Endothelial cell of umbilical vein (primary cell): ENCODE data around the gene COL4A1. TPM values are rescaled to one million over a fixed set of nuclear protein-coding genes. Genes with fewer than 3 reads are reported as not detected.

ENCODE experiments used
- BruUV-seq: library from RNA; stranded (reverse); fragments of 400-500 nt; replicated peaks from 2 replicates; lab custom pipeline; 2021; lab: Mats Ljungman, UMichigan
- CTCF ChIA-PET: fragments of 300-600, 350-600 bp; sonication (Branson Sonifier 250); formaldehyde crosslinking; loops from one replicate; lab custom pipeline; 2021; ENCODE audit warnings: antibody characterized with exemption, inconsistent platforms; lab: Charles Lee
- POLR2A ChIA-PET: fragments of 300-600, 350-600 bp; sonication (Branson Sonifier 250); formaldehyde crosslinking; loops from one replicate; lab custom pipeline; 2021; ENCODE audit warnings: antibody characterized with exemption, inconsistent platforms; lab: Charles Lee
- DNase-seq: peaks from one replicate; pipeline ENCODE4 v3.0.0-alpha.2; 2011; ENCODE audit warnings: low read depth, low spot score
- FAIRE-seq: peaks from 2 replicates; lab custom pipeline; 2011; peaks lifted over from hg19 to GRCh38; lab: Jason Lieb, UNC
- H2AFZ ChIP-seq: 2 replicates; pipeline ENCODE4 v1.6.0; 2012; ENCODE audit warnings: low read depth, low read length, control low read depth, inconsistent platforms
- H3K27ac ChIP-seq: 2 replicates; pipeline ENCODE4 v1.5.1; 2011; ENCODE audit warnings: low read depth, mild to moderate bottlenecking, control low read depth, low read length, moderate library complexity; ENCODE audit not compliant: insufficient read depth
- H3K27me3 ChIP-seq, 2 experiments: 2 replicates each; pipeline versions ENCODE4 v1.6.0 to v1.6.1; 2011; ENCODE audit warnings: low read length in 2 of 2, mixed read lengths in 1 of 2; ENCODE audit not compliant: control insufficient read depth in 2 of 2, insufficient read depth in 2 of 2
- H3K36me3 ChIP-seq, 2 experiments: 2 replicates in 1 of 2; 3 replicates in 1 of 2; pipeline ENCODE4 v1.5.1; 2011; ENCODE audit warnings: low read length in 2 of 2, mild to moderate bottlenecking in 1 of 2, moderate library complexity in 1 of 2; ENCODE audit not compliant: control insufficient read depth in 2 of 2, insufficient read depth in 2 of 2; ENCODE audit errors: extremely low read depth in 1 of 2
- H3K4me1 ChIP-seq: 3 replicates; pipeline ENCODE4 v1.5.1; 2011; ENCODE audit warnings: mild to moderate bottlenecking, low read length; ENCODE audit not compliant: control insufficient read depth, insufficient read depth; ENCODE audit errors: extremely low read depth
- H3K4me2 ChIP-seq: 2 replicates; pipeline ENCODE4 v1.6.1; 2011; ENCODE audit warnings: low read length, control low read depth, mixed read lengths; ENCODE audit not compliant: insufficient read depth
- H3K4me3 ChIP-seq, 3 experiments: fragments of 200-600 bp in 1 of 3; sonication (generic), shearing (Covaris generic) in 1 of 3; replicated peaks in 1 of 3; 2 replicates each; pipeline ENCODE4 v1.5.1; 2011 to 2016; ENCODE audit warnings: control low read depth in 3 of 3, low read length in 3 of 3, mild to moderate bottlenecking in 2 of 3, inconsistent platforms in 1 of 3, low read depth in 1 of 3, moderate library complexity in 1 of 3; ENCODE audit not compliant: insufficient read depth in 1 of 3
- H3K79me2 ChIP-seq: 2 replicates; pipeline ENCODE4 v1.6.0; 2012; ENCODE audit warnings: low read length, inconsistent platforms; ENCODE audit not compliant: control insufficient read depth, insufficient read depth
- H3K9ac ChIP-seq: replicated peaks from 2 replicates; pipeline ENCODE3; 2011; ENCODE audit warnings: low read length, control low read depth; ENCODE audit not compliant: insufficient read depth; ENCODE audit errors: extremely low read depth
- H3K9me1 ChIP-seq: replicated peaks from 3 replicates; pipeline ENCODE4 v1.6.0; 2011; ENCODE audit warnings: mild to moderate bottlenecking, low read length; ENCODE audit not compliant: control insufficient read depth, insufficient read depth; ENCODE audit errors: extremely low read depth
- H3K9me3 ChIP-seq: replicated peaks from 2 replicates; pipeline ENCODE4 v1.5.1; 2012; ENCODE audit warnings: low read length, inconsistent platforms; ENCODE audit not compliant: control insufficient read depth, insufficient read depth
- H4K20me1 ChIP-seq: replicated peaks from 2 replicates; pipeline ENCODE3; 2011; ENCODE audit warnings: mild to moderate bottlenecking, low read length; ENCODE audit not compliant: control insufficient read depth, insufficient read depth; ENCODE audit errors: extremely low read depth
- EZH2 ChIP-seq: IDR thresholded peaks from 2 replicates; pipeline ENCODE4 v1.6.1; 2012; ENCODE audit warnings: borderline replicate concordance, low read depth, mild to moderate bottlenecking, moderate library complexity, low read length, inconsistent platforms; ENCODE audit not compliant: severe bottlenecking
- FOS ChIP-seq: IDR thresholded peaks from 2 replicates; pipeline ENCODE4 v1.6.1; 2011; ENCODE audit warnings: mild to moderate bottlenecking, low read length, moderate library complexity, borderline replicate concordance; ENCODE audit not compliant: insufficient read depth
- GATA2 ChIP-seq: IDR thresholded peaks from 2 replicates; pipeline ENCODE4 v1.7.0; 2011; ENCODE audit warnings: low read depth, mild to moderate bottlenecking, moderate library complexity, mixed read lengths, low read length; ENCODE audit not compliant: insufficient read length, insufficient read depth
- JUN ChIP-seq: IDR thresholded peaks from 2 replicates; pipeline ENCODE4 v1.6.1; 2011; ENCODE audit warnings: borderline replicate concordance, low read depth; ENCODE audit not compliant: insufficient read length, insufficient read depth
- MYC ChIP-seq: IDR thresholded peaks from one replicate; pipeline ENCODE4 v1.6.1; 2011; ENCODE audit warnings: mild to moderate bottlenecking, low read depth, low read length
- POLR2A ChIP-seq: IDR thresholded peaks from 2 replicates; pipeline ENCODE4 v1.6.1; 2012; ENCODE audit warnings: low read depth, mild to moderate bottlenecking, control low read depth, low read length
- POLR2AphosphoS5 ChIP-seq: IDR thresholded peaks from 2 replicates; pipeline ENCODE4 v1.6.1; 2012; ENCODE audit warnings: low read depth, mild to moderate bottlenecking, control low read depth, low read length, moderate library complexity; ENCODE audit not compliant: insufficient read depth
- dilution Hi-C: fragments of 300-500 bp; cut with MboI; formaldehyde crosslinking; loops from one replicate; pipeline ENCODE4 v1.15.0; 2019; ENCODE audit warnings: low sequenced_read_pairs; ENCODE audit not compliant: extremely low pct_ligation_motif_present
- intact Hi-C: fragments of 100-400 bp; cut with micrococcal nuclease; formaldehyde crosslinking; loops from one replicate; pipeline ENCODE4 v1.10.0; 2022
- polyA plus RNA-seq, 4 experiments: library from polyadenylated mRNA; depleted of rRNA in 3 of 4; stranded (reverse) in 3 of 4; unstranded in 1 of 4; fragments of >200 nt; gene quantifications; 2 replicates each; pipeline versions ENCODE4 v1.2.1 to v1.2.3, GENCODE V29; 2011 to 2012; ENCODE audit warnings: missing spikeins in 1 of 4
- total RNA-seq: library from RNA; stranded (reverse); gene quantifications from 2 replicates; pipeline ENCODE4 v1.2.3, GENCODE V29; 2021
- TF ChIP-seq, protein P1 (sequence below), 2 donors: IDR thresholded peaks; 1 replicate in 1 of 2; 2 replicates in 1 of 2; pipeline ENCODE4 v1.5.1; 2011; ENCODE audit warnings: low read length in 2 of 2, mild to moderate bottlenecking in 2 of 2, moderate library complexity in 2 of 2, control low read depth in 1 of 2, inconsistent platforms in 1 of 2, low read depth in 1 of 2; ENCODE audit not compliant: insufficient read depth in 1 of 2; ENCODE audit errors: extremely low read depth in 1 of 2
- TF ChIP-seq, protein P2 (sequence below): IDR thresholded peaks from 2 replicates; pipeline ENCODE4 v1.6.1; 2011; ENCODE audit not compliant: insufficient read depth, insufficient read length

Gene COL4A1
- total and polyA plus RNA-seq, 2 donors (not counting 3 experiments of a cell fraction or from before 2014, with no cell fraction given) = 384 to 1,119 TPM

DNA sequence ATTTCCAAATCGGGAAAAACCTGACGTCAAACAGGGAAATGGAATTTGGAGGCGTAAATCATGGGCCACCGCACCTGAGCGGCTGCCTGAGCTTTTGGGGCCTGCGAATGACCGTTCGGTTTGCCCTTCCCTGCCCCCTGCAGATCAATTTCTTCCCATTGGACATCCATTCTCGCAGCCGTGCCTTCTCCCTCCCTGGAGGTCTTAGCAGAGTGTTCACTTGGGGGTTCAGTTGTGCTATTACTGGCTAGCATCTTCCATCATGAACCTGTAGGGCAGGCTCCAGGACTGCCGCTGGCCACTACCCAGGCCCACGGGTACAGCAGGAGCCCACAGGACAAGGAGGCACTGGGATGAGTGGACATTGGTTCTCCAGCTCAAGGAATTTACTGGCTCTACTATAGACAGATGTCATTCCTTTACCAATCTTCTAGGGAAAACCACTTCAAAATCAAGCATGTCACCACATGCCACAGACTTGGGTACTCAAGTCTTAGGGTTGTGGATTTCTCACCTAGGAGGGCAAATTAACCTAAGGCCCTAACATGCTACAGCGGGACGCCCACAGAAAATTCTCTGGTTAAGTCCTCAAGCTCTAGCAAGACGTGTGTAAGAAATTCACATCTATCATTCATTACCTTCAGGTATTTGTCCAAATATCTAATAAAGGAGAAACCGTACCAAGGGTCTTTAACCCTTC, 75.5 kb downstream of the COL4A1 start:
- no peaks in the 10 kb centered on the region for H3K9me3 ChIP-seq
- dilution Hi-C loops = no loop called here
- no peaks in the 10 kb centered on the region for H3K27me3 ChIP-seq
- CTCF ChIA-PET = interaction anchor here (1.4 to 5.9 kb wide), 3 partner anchors 12 to 36 kb away, joined by 4 to 48 read pairs (median 5); no protein-coding TSS in a partner anchor
- no TSS peak for BruUV-seq
- no peak overlapping the region for H2AFZ ChIP-seq
- peaks cover 39% of the 10 kb centered on the region for H3K4me1 ChIP-seq
- no peaks in the 10 kb centered on the region for H4K20me1 ChIP-seq
- H3K9ac ChIP-seq = no peak overlapping the region
- H3K4me3 ChIP-seq = no peak overlapping the region
- H3K27ac ChIP-seq = peak overlapping the region; percentile 90
- intact Hi-C loops = loop anchor here (2.0 kb wide), 2 partner anchors 15 to 75 kb away; partner anchors contain the start of genes COL4A1 and COL4A2
- TF ChIP-seq GATA2 = no peak
- TF ChIP-seq POLR2AphosphoS5 = peak; percentile 8
- H3K4me2 ChIP-seq = no peak overlapping the region
- no peaks in the 10 kb centered on the region for H3K9me1 ChIP-seq
- peaks cover 0 to 1% of the 10 kb centered on the region in 2 experiments for H3K36me3 ChIP-seq
- DNase-seq (no peak), FAIRE-seq (no peak)
- peaks cover 4% of the 10 kb centered on the region for H3K79me2 ChIP-seq
- POLR2A ChIA-PET = no interaction called here

DNA sequence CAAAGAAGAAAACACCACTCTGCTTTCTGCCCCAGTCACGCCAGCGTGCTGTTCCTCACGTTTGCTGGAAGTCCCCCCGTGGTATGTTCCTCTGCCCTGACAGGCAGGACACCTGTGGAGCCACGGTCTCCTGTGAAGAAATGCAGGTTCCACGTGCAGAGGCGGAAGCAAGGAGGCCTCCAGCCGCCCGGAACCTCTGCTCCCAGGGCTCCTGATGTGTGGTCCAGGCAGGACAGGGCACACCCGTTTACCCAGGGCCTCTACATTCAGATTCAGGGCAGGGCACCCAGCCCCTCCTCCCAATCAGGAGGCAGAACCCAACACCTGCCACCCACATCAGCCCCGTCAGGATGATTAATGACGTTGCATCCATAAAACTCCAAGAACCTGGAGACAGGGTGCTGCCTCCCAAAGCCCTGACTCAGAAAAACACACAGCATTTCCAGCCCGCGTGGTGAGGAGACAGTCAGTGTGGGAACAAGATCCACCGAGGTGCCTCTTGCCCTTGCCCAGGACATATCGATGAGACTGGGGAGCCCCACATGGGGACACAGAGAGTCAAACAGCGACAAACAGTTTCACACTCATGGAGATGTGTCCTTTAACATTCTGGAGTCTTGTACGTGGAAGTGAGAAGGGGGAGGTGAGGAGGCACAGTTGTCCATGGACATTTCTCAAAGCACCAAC, 76.2 kb downstream of the COL4A1 start:
- no peak for DNase-seq
- H3K27ac ChIP-seq = no peak overlapping the region
- no peak overlapping the region for H2AFZ ChIP-seq
- H3K9ac ChIP-seq = no peak overlapping the region
- H3K9me1 ChIP-seq = no peaks in the 10 kb centered on the region
- H3K4me1 ChIP-seq = peaks cover 46% of the 10 kb centered on the region
- no peak for FAIRE-seq
- no TSS peak for BruUV-seq
- no peaks in the 10 kb centered on the region for H3K9me3 ChIP-seq
- no peak overlapping the region for H3K4me3 ChIP-seq
- dilution Hi-C loops (no loop called here), intact Hi-C loops (no loop called here)
- CTCF ChIA-PET = interaction anchor here (1.5 to 5.9 kb wide), 2 partner anchors 12 to 16 kb away, joined by 4 to 48 read pairs; no protein-coding TSS in a partner anchor
- no peaks in the 10 kb centered on the region for H3K36me3 ChIP-seq
- peaks cover 4% of the 10 kb centered on the region for H3K79me2 ChIP-seq
- H4K20me1 ChIP-seq = no peaks in the 10 kb centered on the region
- TF ChIP-seq FOS = no peak
- TF ChIP-seq, protein P1, sequence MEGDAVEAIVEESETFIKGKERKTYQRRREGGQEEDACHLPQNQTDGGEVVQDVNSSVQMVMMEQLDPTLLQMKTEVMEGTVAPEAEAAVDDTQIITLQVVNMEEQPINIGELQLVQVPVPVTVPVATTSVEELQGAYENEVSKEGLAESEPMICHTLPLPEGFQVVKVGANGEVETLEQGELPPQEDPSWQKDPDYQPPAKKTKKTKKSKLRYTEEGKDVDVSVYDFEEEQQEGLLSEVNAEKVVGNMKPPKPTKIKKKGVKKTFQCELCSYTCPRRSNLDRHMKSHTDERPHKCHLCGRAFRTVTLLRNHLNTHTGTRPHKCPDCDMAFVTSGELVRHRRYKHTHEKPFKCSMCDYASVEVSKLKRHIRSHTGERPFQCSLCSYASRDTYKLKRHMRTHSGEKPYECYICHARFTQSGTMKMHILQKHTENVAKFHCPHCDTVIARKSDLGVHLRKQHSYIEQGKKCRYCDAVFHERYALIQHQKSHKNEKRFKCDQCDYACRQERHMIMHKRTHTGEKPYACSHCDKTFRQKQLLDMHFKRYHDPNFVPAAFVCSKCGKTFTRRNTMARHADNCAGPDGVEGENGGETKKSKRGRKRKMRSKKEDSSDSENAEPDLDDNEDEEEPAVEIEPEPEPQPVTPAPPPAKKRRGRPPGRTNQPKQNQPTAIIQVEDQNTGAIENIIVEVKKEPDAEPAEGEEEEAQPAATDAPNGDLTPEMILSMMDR (IDR thresholded peaks at IDR 0.05; ENCODE audit: extremely low read depth in 1 of 2, insufficient read depth in 1 of 2, low read depth in 1 of 2, low read length in 2 of 2) = no peak
- no peak for TF ChIP-seq JUN
- TF ChIP-seq EZH2 = no peak
- TF ChIP-seq GATA2 = no peak
- TF ChIP-seq, protein P2, sequence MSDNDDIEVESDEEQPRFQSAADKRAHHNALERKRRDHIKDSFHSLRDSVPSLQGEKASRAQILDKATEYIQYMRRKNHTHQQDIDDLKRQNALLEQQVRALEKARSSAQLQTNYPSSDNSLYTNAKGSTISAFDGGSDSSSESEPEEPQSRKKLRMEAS = no peak
- no peak for TF ChIP-seq POLR2A
- TF ChIP-seq POLR2AphosphoS5 = no peak
- TF ChIP-seq MYC = no peak
- POLR2A ChIA-PET = no interaction called here
- no peaks in the 10 kb centered on the region for H3K27me3 ChIP-seq
- H3K4me2 ChIP-seq = no peak overlapping the region
